ENCODE data around the gene PGLYRP2.

DNA sequence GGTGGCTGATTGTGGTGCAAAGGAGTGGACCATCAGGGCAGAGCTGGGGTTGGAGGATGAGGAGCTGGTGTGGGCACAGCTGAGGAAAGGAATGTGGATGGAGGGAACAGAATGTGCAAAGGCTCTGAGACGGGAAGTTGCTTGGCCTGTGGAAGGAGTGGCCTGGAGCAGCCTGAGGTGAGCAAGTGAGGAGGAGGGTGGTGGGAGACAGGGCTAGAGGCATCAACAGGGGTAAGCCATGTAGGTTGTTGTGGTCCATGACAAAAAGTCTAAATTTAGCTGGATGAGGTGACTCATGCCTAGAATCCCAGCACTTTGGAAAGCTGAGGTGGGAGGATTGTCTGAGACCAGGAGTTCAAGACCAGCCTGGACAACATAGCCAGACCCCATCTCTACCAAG is 38.5 kb upstream of the PGLYRP2 start:
- TF ChIP-seq EZH2phosphoT487 (IDR thresholded peaks at IDR 0.05; ENCODE audit: insufficient read depth, low read depth) (no peak), EZH2 (IDR thresholded peaks at IDR 0.05; ENCODE audit: insufficient read depth, poor library complexity, severe bottlenecking) (no peak)
